Measurements from ENCODE around the gene CDK3. TPM values are rescaled to one million over a fixed set of nuclear protein-coding genes. Genes with fewer than 3 reads are reported as not detected.

Gene CDK3
- total and polyA plus RNA-seq, 2 donors (not counting 3 experiments of a cell fraction or from before 2014, with no cell fraction given) = 8.5 to 8.7 TPM

- H4K20me1 ChIP-seq (replicated peaks; ENCODE audit: control insufficient read depth, extremely low read depth, insufficient read depth, low read length) = no peaks in the 10 kb centered on the region
- no peaks in the 10 kb centered on the region for H3K9me1 ChIP-seq (replicated peaks; ENCODE audit: control insufficient read depth, extremely low read depth, insufficient read depth, low read length)
- H3K9ac ChIP-seq (replicated peaks; ENCODE audit: extremely low read depth, insufficient read depth, low read length) = no peak overlapping the region
- DNase-seq (ENCODE audit: low read depth, low spot score) (no peak), FAIRE-seq (no peak)
- H3K9me3 ChIP-seq (replicated peaks; ENCODE audit: control insufficient read depth, insufficient read depth, low read length) = no peaks in the 10 kb centered on the region
- CTCF ChIA-PET = interaction anchor here (1.9 to 2.0 kb wide), 2 partner anchors 21 to 40 kb away, joined by 8 to 13 read pairs; no protein-coding TSS in a partner anchor
- peaks cover 18% of the 10 kb centered on the region for H3K4me1 ChIP-seq (ENCODE audit: control insufficient read depth, extremely low read depth, insufficient read depth, low read length)
- H3K36me3 ChIP-seq (ENCODE audit: control insufficient read depth in 2 of 2, extremely low read depth in 1 of 2, insufficient read depth in 2 of 2, low read length in 2 of 2) = peaks cover 13 to 24% of the 10 kb centered on the region in 2 experiments
- H3K27me3 ChIP-seq (ENCODE audit: control insufficient read depth in 2 of 2, insufficient read depth in 2 of 2, low read length in 2 of 2) = no peaks in the 10 kb centered on the region
- intact Hi-C loops (cut with micrococcal nuclease) (no loop called here), dilution Hi-C loops (cut with MboI; ENCODE audit: extremely low pct_ligation_motif_present, low sequenced_read_pairs) (no loop called here)
- peaks cover 20% of the 10 kb centered on the region for H3K79me2 ChIP-seq (ENCODE audit: control insufficient read depth, insufficient read depth, low read length)
- peak overlapping the region; percentile 75 for H3K4me2 ChIP-seq (ENCODE audit: insufficient read depth, low read length)
- H3K4me3 ChIP-seq (replicated peaks in 1 of 3; ENCODE audit: insufficient read depth in 1 of 3, low read depth in 1 of 3, low read length in 3 of 3) = no peak overlapping the region
- H2AFZ ChIP-seq (ENCODE audit: low read depth, low read length) = no peak overlapping the region
- POLR2A ChIA-PET = no interaction called here
- no peak for TF ChIP-seq EZH2 (IDR thresholded peaks at IDR 0.05; ENCODE audit: borderline replicate concordance, low read depth, low read length, severe bottlenecking)
- no peak for TF ChIP-seq GATA2 (IDR thresholded peaks at IDR 0.05; ENCODE audit: insufficient read depth, insufficient read length, low read depth, low read length)
- TF ChIP-seq MYC (IDR thresholded peaks at IDR 0.05; ENCODE audit: low read depth, low read length) = no peak
- no peak for TF ChIP-seq MAX (IDR thresholded peaks at IDR 0.05; ENCODE audit: insufficient read depth, insufficient read length)
- no peak for TF ChIP-seq CTCF (IDR thresholded peaks at IDR 0.05; ENCODE audit: extremely low read depth in 1 of 2, insufficient read depth in 1 of 2, low read depth in 1 of 2, low read length in 2 of 2)
- no peak for TF ChIP-seq FOS (IDR thresholded peaks at IDR 0.05; ENCODE audit: borderline replicate concordance, insufficient read depth, low read length)
- TF ChIP-seq POLR2AphosphoS5 (IDR thresholded peaks at IDR 0.05; ENCODE audit: insufficient read depth, low read depth, low read length) = no peak
- no peak for TF ChIP-seq JUN (IDR thresholded peaks at IDR 0.05; ENCODE audit: borderline replicate concordance, insufficient read depth, insufficient read length, low read depth)
- TF ChIP-seq POLR2A (IDR thresholded peaks at IDR 0.05; ENCODE audit: low read depth, low read length) = no peak
- no TSS peak for BruUV-seq (replicated peaks)
- H3K27ac ChIP-seq (ENCODE audit: insufficient read depth, low read depth, low read length) = peak overlapping the region; percentile 25
Measured at GRCh38 chr17:76054112-76054476, 53.4 kb downstream of the CDK3 start.

Other genes starting within 250 kb of the CDK3 start
- gene GALK1, start 235.7 kb upstream of the CDK3 start, total RNA-seq = 45.8 and 47.0 TPM in 2 replicates
- 63.7 and 90.1 TPM in 2 replicates for gene GALK1, start 235.7 kb upstream of the CDK3 start, polyA plus RNA-seq
- gene UNK, start 216.0 kb upstream of the CDK3 start, total RNA-seq = 23.2 and 25.9 TPM in 2 replicates
- gene UNK, start 216.0 kb upstream of the CDK3 start, polyA plus RNA-seq = 16.0 and 18.0 TPM in 2 replicates
- gene UNC13D, start 156.5 kb upstream of the CDK3 start, total RNA-seq = 7.1 and 14.9 TPM in 2 replicates
- gene UNC13D, start 156.5 kb upstream of the CDK3 start, polyA plus RNA-seq = 6.9 and 7.7 TPM in 2 replicates
- gene WBP2, start 145.5 kb upstream of the CDK3 start, total RNA-seq = 120 and 126 TPM in 2 replicates
- 81.5 and 104 TPM in 2 replicates for gene WBP2, start 145.5 kb upstream of the CDK3 start, polyA plus RNA-seq
- 56.7 and 67.7 TPM in 2 replicates for gene TRIM47, start 122.3 kb upstream of the CDK3 start, total RNA-seq
- 75.1 and 85.3 TPM in 2 replicates for gene TRIM47, start 122.3 kb upstream of the CDK3 start, polyA plus RNA-seq
- 28.1 and 33.5 TPM in 2 replicates for gene TRIM65, start 103.9 kb upstream of the CDK3 start, total RNA-seq
- 18.6 and 19.3 TPM in 2 replicates for gene TRIM65, start 103.9 kb upstream of the CDK3 start, polyA plus RNA-seq
- gene MRPL38, start 96.0 kb upstream of the CDK3 start, total RNA-seq = 93.8 and 94.4 TPM in 2 replicates
- 82.7 and 100 TPM in 2 replicates for gene MRPL38, start 96.0 kb upstream of the CDK3 start, polyA plus RNA-seq
- gene FBF1, start 59.8 kb upstream of the CDK3 start, total RNA-seq = 8.9 and 9.4 TPM in 2 replicates
- 4.9 and 5.7 TPM in 2 replicates for gene FBF1, start 59.8 kb upstream of the CDK3 start, polyA plus RNA-seq
- gene ACOX1, start 21.7 kb upstream of the CDK3 start, total RNA-seq = 45.1 and 47.0 TPM in 2 replicates
- 17.9 and 18.6 TPM in 2 replicates for gene ACOX1, start 21.7 kb upstream of the CDK3 start, polyA plus RNA-seq
- 14.3 and 18.8 TPM in 2 replicates for gene TEN1, start 21.6 kb upstream of the CDK3 start, total RNA-seq
- gene TEN1, start 21.6 kb upstream of the CDK3 start, polyA plus RNA-seq = 29.0 and 36.8 TPM in 2 replicates
- gene EVPL, start 26.5 kb downstream of the CDK3 start, total RNA-seq = not detected in 2 replicates
- not detected in 2 replicates for gene EVPL, start 26.5 kb downstream of the CDK3 start, polyA plus RNA-seq
- 77.6 and 81.7 TPM in 2 replicates for gene SRP68, start 71.7 kb downstream of the CDK3 start, total RNA-seq
- 55.8 and 64.6 TPM in 2 replicates for gene SRP68, start 71.7 kb downstream of the CDK3 start, polyA plus RNA-seq
- not detected in 2 replicates for gene GALR2, start 73.9 kb downstream of the CDK3 start, total RNA-seq
- 0.47 and 0.53 TPM in 2 replicates for gene GALR2, start 73.9 kb downstream of the CDK3 start, polyA plus RNA-seq
- not detected in 2 replicates for gene ZACN, start 78.3 kb downstream of the CDK3 start, total RNA-seq
- 0.05 and 0.18 TPM in 2 replicates for gene ZACN, start 78.3 kb downstream of the CDK3 start, polyA plus RNA-seq
- gene EXOC7, start 102.9 kb downstream of the CDK3 start, total RNA-seq = 122 and 137 TPM in 2 replicates
- 91.5 and 104 TPM in 2 replicates for gene EXOC7, start 102.9 kb downstream of the CDK3 start, polyA plus RNA-seq
- gene FOXJ1, start 140.4 kb downstream of the CDK3 start, total RNA-seq = not detected in 2 replicates
- gene FOXJ1, start 140.4 kb downstream of the CDK3 start, polyA plus RNA-seq = not detected in 2 replicates
- gene RNF157, start 239.6 kb downstream of the CDK3 start, total RNA-seq = 0.48 and 0.86 TPM in 2 replicates
- gene RNF157, start 239.6 kb downstream of the CDK3 start, polyA plus RNA-seq = 0.07 and 0.13 TPM in 2 replicates